Neuronal stem cell (in vitro differentiated cells): Measurements from ENCODE around the gene INVS.

Experiments
- DNase-seq: peaks from one replicate; pipeline ENCODE4 v3.0.0-alpha.2; 2013; ENCODE audit warnings: low spot score
- H2AFZ ChIP-seq: one replicate; pipeline ENCODE4 v1.6.1; 2013; ENCODE audit warnings: mild to moderate bottlenecking, low read length, inconsistent platforms
- H2AK5ac ChIP-seq: 2 replicates; pipeline ENCODE4 v1.6.1; 2013; ENCODE audit warnings: low read depth, mild to moderate bottlenecking, inconsistent platforms, low read length, moderate library complexity, mixed read lengths
- H2BK120ac ChIP-seq: 2 replicates; pipeline ENCODE4 v1.6.1; 2013; ENCODE audit warnings: low read depth, mild to moderate bottlenecking, inconsistent platforms, low read length, moderate library complexity, mixed read lengths
- H2BK12ac ChIP-seq: one replicate; pipeline ENCODE4 v1.6.1; 2013; ENCODE audit warnings: low read length, inconsistent platforms
- H2BK15ac ChIP-seq: 2 replicates; pipeline ENCODE4 v1.6.1; 2013; ENCODE audit warnings: mild to moderate bottlenecking, low read length, inconsistent platforms, mixed read lengths
- H2BK5ac ChIP-seq: one replicate; pipeline ENCODE4 v1.6.1; 2013; ENCODE audit warnings: inconsistent platforms, mild to moderate bottlenecking, low read length, moderate library complexity
- H3K14ac ChIP-seq: one replicate; pipeline ENCODE4 v1.6.1; 2013; ENCODE audit warnings: low read length, inconsistent platforms
- H3K18ac ChIP-seq: 2 replicates; pipeline ENCODE4 v1.6.1; 2013; ENCODE audit warnings: low read length, inconsistent platforms
- H3K23ac ChIP-seq: 2 replicates; pipeline ENCODE4 v1.6.1; 2013; ENCODE audit warnings: low read depth, mild to moderate bottlenecking, mixed read lengths, low read length, inconsistent platforms; ENCODE audit not compliant: poor library complexity
- H3K27ac ChIP-seq: replicated peaks from 3 replicates; pipeline ENCODE4 v1.5.1; 2013; ENCODE audit warnings: low read length, inconsistent platforms
- H3K27me3 ChIP-seq, 3 experiments: 2 replicates each; pipeline ENCODE4 v1.6.1; 2013; ENCODE audit warnings: low read length in 3 of 3, mild to moderate bottlenecking in 2 of 3, inconsistent platforms in 1 of 3, low read depth in 1 of 3, mixed read lengths in 1 of 3, moderate library complexity in 1 of 3; ENCODE audit not compliant: control insufficient read depth in 3 of 3, insufficient read depth in 3 of 3
- H3K36me3 ChIP-seq, 2 donors: replicated peaks in 1 of 2; 2 replicates each; pipeline ENCODE4 v1.6.1; 2013; ENCODE audit warnings: low read length in 2 of 2; ENCODE audit not compliant: control insufficient read depth in 2 of 2, insufficient read depth in 2 of 2
- H3K4ac ChIP-seq: 2 replicates; pipeline ENCODE4 v1.6.1; 2013; ENCODE audit warnings: inconsistent platforms, mild to moderate bottlenecking, low read length, moderate library complexity
- H3K4me1 ChIP-seq, 2 donors: 1 replicate in 1 of 2; 2 replicates in 1 of 2; pipeline ENCODE4 v1.6.1; 2013; ENCODE audit warnings: low read length in 2 of 2, low read depth in 1 of 2; ENCODE audit not compliant: control insufficient read depth in 2 of 2, insufficient read depth in 1 of 2
- H3K4me2 ChIP-seq: one replicate; pipeline ENCODE4 v1.6.1; 2013; ENCODE audit warnings: mild to moderate bottlenecking, low read length, inconsistent platforms; ENCODE audit not compliant: insufficient read depth, poor library complexity, severe bottlenecking
- H3K4me3 ChIP-seq, 2 donors: 2 replicates each; pipeline ENCODE4 v1.5.1; 2013; ENCODE audit warnings: low read length in 2 of 2, mild to moderate bottlenecking in 2 of 2, inconsistent platforms in 1 of 2, moderate library complexity in 1 of 2
- H3K79me1 ChIP-seq: one replicate; pipeline ENCODE4 v1.6.1; 2013; ENCODE audit warnings: low read depth, mild to moderate bottlenecking, inconsistent platforms, low read length, moderate library complexity
- H3K9ac ChIP-seq: one replicate; pipeline ENCODE4 v1.6.1; 2013; ENCODE audit warnings: mild to moderate bottlenecking, low read depth, low read length, inconsistent platforms; ENCODE audit not compliant: poor library complexity
- H3K9me3 ChIP-seq, 2 donors: replicated peaks in 1 of 2; 2 replicates each; pipeline versions ENCODE3 to v1.6.1; 2013; ENCODE audit warnings: low read length in 2 of 2, mild to moderate bottlenecking in 2 of 2, inconsistent platforms in 1 of 2, low read depth in 1 of 2, mixed read lengths in 1 of 2, moderate library complexity in 1 of 2; ENCODE audit not compliant: control insufficient read depth in 2 of 2, insufficient read depth in 1 of 2
- H4K8ac ChIP-seq: one replicate; pipeline ENCODE4 v1.6.1; 2013; ENCODE audit warnings: low read depth, mild to moderate bottlenecking, inconsistent platforms, low read length, moderate library complexity
- H4K91ac ChIP-seq: one replicate; pipeline ENCODE4 v1.6.1; 2013; ENCODE audit warnings: low read length, low read depth, mild to moderate bottlenecking, inconsistent platforms; ENCODE audit not compliant: poor library complexity
- WGBS, 2 donors: extraction: QIAGEN DNeasy Blood & Tissue Kit; methylation state at CpG; one replicate each; pipeline ENCODE4 v1.1.7; 2013; ENCODE audit warnings: missing lambda C conversion rate in 2 of 2, mixed read lengths in 1 of 2; ENCODE audit not compliant: insufficient read length in 2 of 2, insufficient replicate concordance in 1 of 2; ENCODE audit errors: extremely low coverage in 2 of 2; 5-methylcytosine and 5-hydroxymethylcytosine counted together

The INVS gene

DNA sequence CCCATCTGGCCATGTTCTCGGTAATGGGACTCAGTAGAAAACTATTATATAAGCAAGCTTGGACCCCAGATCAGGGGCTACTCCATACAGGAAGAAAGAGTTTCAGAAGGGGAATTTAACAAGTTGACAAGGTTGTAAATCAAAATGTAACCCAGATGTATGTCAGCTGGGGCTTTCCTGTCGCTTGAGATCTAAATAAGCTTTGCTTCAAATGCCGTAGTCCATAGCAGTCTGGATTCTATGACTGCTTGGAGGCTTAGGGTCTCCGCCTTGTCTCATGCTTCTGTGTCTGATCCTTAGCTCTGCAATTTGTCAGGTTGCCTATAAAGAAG, 183.3 kb downstream of the INVS start:
- no peak overlapping the region for H2BK12ac ChIP-seq
- peaks cover 5 to 80% of the 10 kb centered on the region in 2 donors for H3K36me3 ChIP-seq
- H3K27ac ChIP-seq: no peak overlapping the region
- no peaks in the 10 kb centered on the region for H3K79me1 ChIP-seq
- no peaks in the 10 kb centered on the region for H3K4me1 ChIP-seq
- no peak overlapping the region for H2BK120ac ChIP-seq
- H3K4me2 ChIP-seq: no peak overlapping the region
- H3K9ac ChIP-seq: no peak overlapping the region
- H3K18ac ChIP-seq: no peak overlapping the region
- no peak overlapping the region for H3K4me3 ChIP-seq
- H3K9me3 ChIP-seq: peaks cover 5 to 28% of the 10 kb centered on the region in 2 donors
- no peak overlapping the region for H3K23ac ChIP-seq
- no peak for DNase-seq
- H3K4ac ChIP-seq: no peak overlapping the region
- H3K27me3 ChIP-seq: no peaks in the 10 kb centered on the region
- no peak overlapping the region for H3K14ac ChIP-seq
- peak overlapping the region; percentile 52 for H4K8ac ChIP-seq
- H2BK5ac ChIP-seq: no peak overlapping the region
- H4K91ac ChIP-seq: no peak overlapping the region
- no peak overlapping the region for H2AFZ ChIP-seq
- no CpG with 5 or more reads among the region's 4 CpGs for WGBS, 2 donors
- H2AK5ac ChIP-seq: no peak overlapping the region
- no peak overlapping the region for H2BK15ac ChIP-seq

DNA sequence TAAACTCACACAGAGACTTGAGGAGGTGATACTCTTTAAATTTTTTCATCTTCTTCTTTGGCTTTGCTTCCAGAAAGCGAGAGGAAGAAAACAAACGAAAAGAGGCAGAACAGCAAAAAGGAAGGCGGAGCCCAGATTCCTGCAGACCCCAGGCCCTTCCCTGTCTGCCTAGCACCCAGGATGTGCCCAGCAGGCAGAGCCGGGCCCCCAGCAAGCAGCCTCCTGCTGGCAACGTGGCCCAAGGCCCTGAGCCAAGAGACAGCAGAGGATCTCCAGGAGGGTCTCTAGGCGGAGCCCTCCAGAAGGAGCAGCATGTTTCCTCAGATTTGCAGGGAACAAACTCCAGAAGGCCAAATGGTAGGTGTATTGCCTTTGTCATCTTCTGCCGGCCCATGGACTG, 185.2 kb downstream of the INVS start:
- no peak overlapping the region for H4K91ac ChIP-seq
- no peak overlapping the region for H2AFZ ChIP-seq
- H3K23ac ChIP-seq: no peak overlapping the region
- H3K79me1 ChIP-seq: no peaks in the 10 kb centered on the region
- no peak for DNase-seq
- no peak overlapping the region for H3K4ac ChIP-seq
- no peak overlapping the region for H2BK5ac ChIP-seq
- H2BK15ac ChIP-seq: no peak overlapping the region
- peaks cover 7 to 39% of the 10 kb centered on the region in 2 donors for H3K9me3 ChIP-seq
- no peak overlapping the region for H4K8ac ChIP-seq
- H2BK12ac ChIP-seq: no peak overlapping the region
- H3K14ac ChIP-seq: no peak overlapping the region
- peaks cover 7 to 85% of the 10 kb centered on the region in 2 donors for H3K36me3 ChIP-seq
- no peak overlapping the region for H3K9ac ChIP-seq
- no CpG with 5 or more reads among the region's 7 CpGs for WGBS, 2 donors
- H3K27me3 ChIP-seq: no peaks in the 10 kb centered on the region
- H3K18ac ChIP-seq: no peak overlapping the region
- H3K4me1 ChIP-seq: no peaks in the 10 kb centered on the region
- H3K4me2 ChIP-seq: no peak overlapping the region
- no peak overlapping the region for H2BK120ac ChIP-seq
- H2AK5ac ChIP-seq: no peak overlapping the region
- no peak overlapping the region for H3K4me3 ChIP-seq
- no peak overlapping the region for H3K27ac ChIP-seq

DNA sequence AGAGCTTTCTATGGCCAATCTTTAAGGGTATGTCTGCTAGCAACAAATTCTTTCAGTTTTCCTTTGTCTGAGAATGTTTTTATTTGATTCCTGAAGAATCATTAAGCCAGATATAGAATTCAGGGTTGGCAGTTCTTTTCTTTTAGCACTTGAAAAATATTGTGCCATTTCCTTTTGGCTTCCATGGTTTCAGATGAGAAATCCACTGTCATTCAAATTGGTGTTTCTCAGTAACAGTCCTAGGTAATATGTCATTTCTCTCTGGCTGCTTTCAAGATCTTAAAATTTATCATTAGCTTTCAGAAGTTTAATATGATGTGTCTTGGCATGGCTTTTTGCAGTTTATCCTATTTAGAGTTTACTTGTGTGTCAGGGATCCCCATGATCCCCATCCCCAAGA, 186.0 kb downstream of the INVS start:
- H4K91ac ChIP-seq: no peak overlapping the region
- peaks cover 7 to 43% of the 10 kb centered on the region in 2 donors for H3K9me3 ChIP-seq
- H3K4me1 ChIP-seq: no peaks in the 10 kb centered on the region
- H3K4me3 ChIP-seq: no peak overlapping the region
- H3K27ac ChIP-seq: no peak overlapping the region
- H2BK12ac ChIP-seq: no peak overlapping the region
- no peak for DNase-seq
- no peak overlapping the region for H3K9ac ChIP-seq
- H4K8ac ChIP-seq: no peak overlapping the region
- H3K4ac ChIP-seq: no peak overlapping the region
- H2BK15ac ChIP-seq: no peak overlapping the region
- H3K4me2 ChIP-seq: no peak overlapping the region
- no peak overlapping the region for H2AFZ ChIP-seq
- H3K18ac ChIP-seq: no peak overlapping the region
- no peak overlapping the region for H3K23ac ChIP-seq
- no peaks in the 10 kb centered on the region for H3K79me1 ChIP-seq
- H3K27me3 ChIP-seq: no peaks in the 10 kb centered on the region
- H3K36me3 ChIP-seq: peaks cover 7 to 86% of the 10 kb centered on the region in 2 donors
- no peak overlapping the region for H2AK5ac ChIP-seq
- H3K14ac ChIP-seq: no peak overlapping the region
- H2BK5ac ChIP-seq: no peak overlapping the region
- H2BK120ac ChIP-seq: no peak overlapping the region

DNA sequence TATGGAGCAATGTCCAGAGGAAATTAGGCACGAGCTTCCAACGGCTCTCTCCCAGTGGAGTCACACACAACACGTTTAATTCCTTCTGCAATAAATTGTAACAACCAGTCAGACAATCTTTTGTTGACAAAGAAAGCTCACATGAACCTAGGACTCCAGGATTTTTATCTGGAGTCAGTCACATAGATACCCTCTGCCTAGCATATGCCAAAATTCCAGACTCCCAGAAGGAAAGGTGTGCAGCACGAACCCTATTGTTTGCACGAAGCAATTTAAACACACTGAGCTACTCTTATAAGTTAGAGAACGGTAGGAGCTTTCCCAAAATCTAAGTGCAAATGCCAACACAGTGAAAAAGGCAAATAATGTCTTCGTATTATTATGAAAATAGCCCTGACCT, 186.6 kb downstream of the INVS start:
- DNase-seq: no peak
- H3K27ac ChIP-seq: no peak overlapping the region
- WGBS, 2 donors: no CpG with 5 or more reads among the region's 7 CpGs
- no peaks in the 10 kb centered on the region for H3K4me1 ChIP-seq
- H2AFZ ChIP-seq: no peak overlapping the region
- no peak overlapping the region for H4K91ac ChIP-seq
- no peak overlapping the region for H3K14ac ChIP-seq
- H3K4me3 ChIP-seq: no peak overlapping the region
- H2BK12ac ChIP-seq: no peak overlapping the region
- peaks cover 7 to 43% of the 10 kb centered on the region in 2 donors for H3K9me3 ChIP-seq
- no peak overlapping the region for H3K4me2 ChIP-seq
- no peak overlapping the region for H3K9ac ChIP-seq
- no peak overlapping the region for H4K8ac ChIP-seq
- H3K27me3 ChIP-seq: no peaks in the 10 kb centered on the region
- no peak overlapping the region for H2BK120ac ChIP-seq
- no peak overlapping the region for H3K4ac ChIP-seq
- no peak overlapping the region for H3K23ac ChIP-seq
- no peak overlapping the region for H3K18ac ChIP-seq
- peaks cover 7 to 86% of the 10 kb centered on the region in 2 donors for H3K36me3 ChIP-seq
- no peak overlapping the region for H2BK15ac ChIP-seq
- no peaks in the 10 kb centered on the region for H3K79me1 ChIP-seq
- no peak overlapping the region for H2AK5ac ChIP-seq
- H2BK5ac ChIP-seq: no peak overlapping the region
